Measurements from ENCODE around the gene RIMBP2.

GRCh38 chr12:130385193-130385592 lies 330.9 kb downstream of the RIMBP2 start:
- TF ChIP-seq CTCF (IDR thresholded peaks at IDR 0.05; ENCODE audit: low read length) (no peak), EZH2 (IDR thresholded peaks at IDR 0.05; ENCODE audit: borderline replicate concordance, low read length) (no peak)
